Right renal cortex interstitium (tissue), 3 donors: ENCODE data around the gene DVL1. TPM values are rescaled to one million over a fixed set of nuclear protein-coding genes. Genes with fewer than 3 reads are reported as not detected.

Experiments
- DNase-seq, 3 donors: peaks; one replicate each; pipeline ENCODE4 v3.0.0-alpha.2; 2013; ENCODE audit warnings: low read depth in 3 of 3, low spot score in 2 of 3
- polyA plus RNA-seq, 3 donors: library from polyadenylated mRNA; unstranded; fragments of 120-200 nt; gene quantifications; one replicate each; pipeline ENCODE4 v1.2.1, GENCODE V29; 2013; ENCODE audit not compliant: insufficient read length in 3 of 3

The DVL1 gene
- polyA plus RNA-seq, 3 donors: 21.5 to 27.5 (median 24.5) TPM

DNA sequence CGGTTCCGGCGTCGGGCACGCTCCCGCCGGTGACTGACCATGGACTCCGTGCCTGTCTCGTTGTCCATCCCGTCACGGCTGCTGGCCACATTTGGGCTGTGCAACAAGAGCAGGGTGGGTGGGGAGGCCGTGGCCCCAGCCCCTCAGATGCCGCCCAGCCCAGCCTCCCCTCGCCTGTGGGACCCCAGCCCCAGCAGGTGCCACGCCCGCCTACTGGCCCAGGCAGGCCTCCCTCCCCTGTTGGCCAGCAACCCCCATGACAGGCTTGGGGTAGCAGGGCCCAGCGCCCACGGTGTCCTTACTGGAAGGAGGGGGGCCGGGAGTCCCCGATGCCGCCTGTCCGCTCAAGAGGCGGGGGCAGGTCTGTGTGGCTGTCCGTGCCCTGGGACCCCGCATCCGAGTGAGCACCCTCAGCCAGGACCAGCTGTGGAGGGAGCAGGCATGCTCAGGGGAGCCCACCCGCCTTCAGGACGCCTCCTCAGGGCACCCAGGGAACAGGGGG lies 7.1 kb downstream of the DVL1 start:
- no peak for DNase-seq

DNA sequence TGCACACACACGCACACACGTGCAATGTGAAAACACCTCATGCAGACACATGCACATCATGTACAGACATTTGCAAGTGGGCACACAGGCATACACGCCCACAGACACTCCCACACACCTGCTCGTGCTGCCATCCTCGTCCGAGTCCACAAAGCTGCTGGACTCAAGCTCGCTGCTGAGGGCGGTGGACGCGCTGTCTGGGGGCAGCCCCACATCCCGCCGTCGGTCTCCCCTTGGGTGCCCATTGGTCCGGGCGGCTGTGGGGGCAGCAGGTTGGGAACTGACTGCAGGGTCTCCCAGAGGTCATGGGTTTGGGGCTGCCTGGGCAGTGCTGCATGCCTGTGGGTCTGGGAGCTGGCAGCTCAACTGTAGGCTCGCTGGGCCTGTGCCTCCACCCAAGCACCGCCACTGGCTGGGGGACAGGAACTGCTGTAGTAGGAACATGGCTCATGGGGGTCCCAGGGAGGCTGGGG lies 7.6 kb downstream of the DVL1 start:
- no peak for DNase-seq

DNA sequence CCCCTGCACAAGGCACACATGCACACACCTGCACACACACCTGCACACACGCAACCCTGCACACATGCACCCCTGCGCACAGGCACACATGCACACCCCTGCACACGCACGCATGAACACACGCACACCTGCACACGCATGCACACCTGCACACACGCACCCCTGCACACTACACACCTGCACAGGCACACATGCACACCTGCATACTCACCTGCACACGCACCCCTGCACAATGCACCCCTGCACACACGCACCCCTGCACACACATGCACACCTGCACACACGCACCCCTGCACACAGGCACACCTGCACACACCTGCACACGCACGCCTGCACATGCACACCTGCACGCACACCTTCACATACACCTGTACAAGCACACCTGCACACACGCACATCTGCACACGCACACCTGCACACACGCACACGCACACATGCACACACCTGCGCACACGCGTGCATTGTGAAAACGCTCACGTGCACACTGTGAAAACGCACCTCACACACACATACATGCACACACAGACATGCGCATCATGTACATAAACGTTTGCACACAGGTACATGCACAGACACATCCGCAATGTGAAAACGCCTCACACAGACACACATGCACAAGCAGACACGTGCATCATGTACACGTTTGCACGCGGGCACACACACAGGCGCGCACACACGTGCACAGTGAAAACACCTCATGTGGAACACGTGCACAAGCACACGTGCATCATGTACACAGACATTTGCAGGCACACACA lies 8.2 kb downstream of the DVL1 start:
- DNase-seq: no peak

DNA sequence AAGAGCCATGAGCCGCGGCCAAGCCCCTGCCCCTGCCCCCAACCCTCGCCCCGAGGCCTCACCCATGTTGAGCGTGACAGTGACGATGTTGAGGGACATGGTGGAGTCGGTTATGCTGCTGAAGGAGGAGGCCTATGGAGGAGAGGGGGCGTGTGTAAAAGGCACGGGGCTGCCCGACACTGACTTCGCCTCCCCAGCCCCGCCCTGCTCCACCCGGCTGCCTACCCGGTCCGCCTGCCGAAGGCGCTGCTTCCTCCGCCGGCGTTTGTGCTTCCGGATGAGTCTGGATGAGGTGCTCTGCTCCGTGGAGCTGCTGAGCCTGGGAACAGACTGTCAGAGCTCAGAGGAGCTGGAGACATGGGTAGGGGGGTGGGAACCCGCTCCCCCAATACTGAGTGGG lies 9.0 kb downstream of the DVL1 start:
- no peak for DNase-seq

DNA sequence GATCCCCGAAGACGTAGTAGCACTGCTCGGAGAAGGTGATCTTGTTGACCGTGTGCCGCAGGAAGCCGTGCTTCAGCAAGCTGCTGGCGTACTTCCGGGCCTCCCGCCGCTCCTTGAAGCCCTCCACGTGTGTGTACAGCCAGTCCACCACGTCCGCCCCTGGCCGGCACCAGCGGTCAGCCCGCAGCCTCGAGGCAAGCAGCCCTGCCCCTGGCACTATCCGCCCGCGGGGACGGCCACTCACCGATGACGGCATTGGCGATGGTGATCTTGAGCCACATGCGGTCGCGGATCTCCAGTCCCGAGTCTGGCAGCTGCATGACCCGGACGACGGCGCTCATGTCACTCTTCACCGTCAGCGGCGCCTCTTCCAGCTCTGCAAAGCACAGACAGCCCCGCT lies 10.9 kb downstream of the DVL1 start:
- DNase-seq: no peak

DNA sequence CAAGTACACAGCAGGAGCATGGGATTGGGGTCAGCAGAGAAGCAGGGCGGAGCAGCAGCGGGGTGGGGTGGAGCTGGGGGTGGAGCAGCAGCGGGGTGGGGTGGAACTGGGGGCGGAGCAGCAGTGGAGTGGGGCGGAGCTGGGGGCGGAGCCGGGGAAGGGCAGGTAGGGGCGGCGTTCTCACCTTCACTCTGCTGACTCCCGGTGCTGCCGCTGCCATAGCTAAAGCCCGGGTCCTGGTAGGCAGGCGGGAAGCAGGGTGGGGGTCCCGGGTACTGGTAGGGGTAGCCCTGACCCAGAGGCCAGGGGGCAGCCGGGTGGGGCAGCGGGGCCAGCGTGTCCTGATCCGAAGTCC lies 11.4 kb downstream of the DVL1 start:
- DNase-seq: no peak

DNA sequence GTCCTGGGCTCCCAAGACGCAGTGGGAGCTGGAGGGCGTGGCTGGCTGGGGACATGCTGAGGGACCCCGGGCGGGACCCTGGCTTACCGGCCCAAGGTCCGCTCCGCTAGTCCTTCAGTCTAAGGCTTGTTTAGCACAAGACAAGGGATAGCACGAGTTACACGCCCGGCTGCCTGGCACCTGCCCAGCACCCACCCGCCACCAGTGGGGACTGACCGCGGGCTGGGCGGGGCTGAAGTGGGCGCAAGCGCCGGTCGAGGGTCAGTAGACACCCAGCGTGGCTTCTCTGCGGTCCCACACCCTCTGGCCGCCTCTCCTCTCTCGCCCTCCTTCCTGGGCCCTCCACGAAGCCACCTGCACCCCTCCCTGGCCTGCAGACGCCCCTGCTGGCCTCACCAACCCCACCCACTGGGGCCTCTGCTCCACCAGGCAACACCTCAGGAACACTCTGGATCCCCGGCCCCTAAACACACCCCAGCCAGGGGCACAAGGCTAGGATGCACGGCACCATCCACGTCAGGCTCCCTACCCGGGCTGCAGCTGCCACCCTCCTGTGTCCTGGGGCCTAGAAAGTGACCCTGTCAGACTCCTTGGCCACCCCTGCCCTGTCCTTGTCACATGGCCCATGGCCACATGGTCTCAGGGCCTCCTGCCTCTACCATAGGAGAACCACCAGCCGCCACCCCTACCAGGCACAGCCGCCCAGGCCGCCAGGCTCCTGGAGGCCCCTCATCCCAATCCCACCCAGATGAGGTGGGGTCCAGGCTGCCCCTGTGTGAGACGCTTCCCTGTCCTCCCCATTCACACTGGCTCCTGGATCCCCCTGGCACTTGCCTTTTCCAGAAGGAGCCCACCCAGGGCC lies 12.1 kb downstream of the DVL1 start:
- DNase-seq: no peak

DNA sequence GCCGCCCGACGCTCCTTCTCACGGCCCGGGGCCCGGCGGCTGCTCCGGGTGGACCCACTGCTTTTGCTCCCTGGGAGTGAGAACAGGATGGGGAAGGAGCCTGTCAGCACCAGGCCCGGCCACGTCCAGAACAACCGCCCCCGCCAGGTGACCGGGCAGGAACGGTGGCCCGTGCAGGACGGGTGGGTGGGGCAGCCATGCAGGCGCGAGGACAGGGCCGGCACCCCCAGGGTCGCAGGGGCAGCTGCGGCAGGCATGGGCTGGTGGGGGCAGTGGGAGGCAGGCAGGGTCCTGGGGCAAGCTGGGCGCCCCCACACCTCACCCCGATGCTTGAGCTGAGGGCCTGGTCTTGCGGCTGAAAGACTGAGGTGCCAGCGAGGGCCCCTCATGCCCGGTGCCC lies 12.8 kb downstream of the DVL1 start:
- DNase-seq: no peak

DNA sequence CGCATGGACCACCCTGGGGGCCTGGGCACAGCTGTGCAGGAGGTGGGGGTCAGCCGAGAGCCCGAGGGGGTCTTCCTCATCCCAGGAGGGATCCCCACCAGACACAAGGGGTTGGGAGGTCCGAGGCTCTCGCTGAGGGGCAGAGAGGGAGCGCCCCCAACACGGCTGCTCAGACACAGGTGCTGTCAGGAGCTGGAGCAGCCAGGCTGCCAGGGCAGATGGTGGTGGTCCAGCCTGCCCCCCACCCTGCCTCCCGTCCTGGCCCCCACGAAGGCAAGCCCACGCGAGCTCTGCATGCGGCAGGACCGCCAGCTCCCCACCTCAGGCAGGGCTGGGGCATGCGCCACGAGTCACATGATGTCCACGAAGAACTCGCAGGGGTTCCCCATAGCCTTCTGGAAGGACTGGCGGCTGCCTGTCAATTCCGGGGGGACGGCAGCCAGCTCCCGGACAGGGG lies 13.4 kb downstream of the DVL1 start:
- DNase-seq: no peak

DNA sequence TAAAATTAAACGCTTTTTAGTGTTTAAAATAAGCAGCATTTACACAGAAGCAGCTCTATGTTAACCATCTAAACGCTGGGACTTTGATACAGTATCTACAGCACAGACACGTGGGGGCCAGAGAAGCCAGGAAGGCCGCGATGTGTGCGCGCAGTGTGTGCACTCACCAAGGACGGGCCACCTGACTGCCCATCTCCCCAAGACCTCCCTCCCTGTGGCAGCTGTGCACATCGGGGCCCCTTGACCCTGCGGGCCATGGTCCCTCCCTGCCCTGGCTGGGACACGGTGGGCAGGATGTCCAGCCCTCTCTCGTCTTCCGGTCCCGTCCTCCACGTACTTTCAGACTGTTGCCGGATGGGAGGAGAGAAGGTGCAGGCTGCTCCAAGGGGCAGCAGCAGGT lies 13.9 kb downstream of the DVL1 start:
- no peak for DNase-seq

DNA sequence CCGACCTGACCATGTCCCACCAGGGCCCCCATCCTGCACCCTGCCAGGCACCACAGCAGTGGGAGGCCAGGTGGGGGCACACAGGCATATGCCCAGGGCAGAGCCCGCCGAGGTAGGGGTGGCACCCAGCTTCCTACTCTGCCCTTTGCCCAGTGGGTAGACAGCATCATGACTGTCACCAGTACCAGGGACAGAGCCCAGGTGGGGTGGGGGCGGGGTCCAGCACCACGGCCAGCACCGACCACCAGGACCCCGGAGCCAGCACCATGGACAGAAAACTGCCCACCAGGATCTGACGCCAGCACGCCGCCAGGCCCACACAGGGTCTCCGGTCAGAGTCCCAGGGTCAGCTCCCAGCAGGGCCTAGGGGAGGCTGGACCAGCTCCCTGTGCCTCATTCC lies 14.4 kb downstream of the DVL1 start:
- DNase-seq: no peak

DNA sequence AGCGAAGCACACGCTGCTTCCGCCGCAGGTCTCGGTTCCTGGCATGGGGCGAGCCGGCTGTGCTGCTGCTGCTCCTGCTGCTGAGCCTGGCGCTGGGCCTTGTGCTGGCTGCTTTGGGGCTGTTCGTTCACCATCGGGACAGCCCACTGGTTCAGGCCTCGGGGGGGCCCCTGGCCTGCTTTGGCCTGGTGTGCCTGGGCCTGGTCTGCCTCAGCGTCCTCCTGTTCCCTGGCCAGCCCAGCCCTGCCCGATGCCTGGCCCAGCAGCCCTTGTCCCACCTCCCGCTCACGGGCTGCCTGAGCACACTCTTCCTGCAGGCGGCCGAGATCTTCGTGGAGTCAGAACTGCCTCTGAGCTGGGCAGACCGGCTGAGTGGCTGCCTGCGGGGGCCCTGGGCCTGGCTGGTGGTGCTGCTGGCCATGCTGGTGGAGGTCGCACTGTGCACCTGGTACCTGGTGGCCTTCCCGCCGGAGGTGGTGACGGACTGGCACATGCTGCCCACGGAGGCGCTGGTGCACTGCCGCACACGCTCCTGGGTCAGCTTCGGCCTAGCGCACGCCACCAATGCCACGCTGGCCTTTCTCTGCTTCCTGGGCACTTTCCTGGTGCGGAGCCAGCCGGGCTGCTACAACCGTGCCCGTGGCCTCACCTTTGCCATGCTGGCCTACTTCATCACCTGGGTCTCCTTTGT lies 15.5 kb downstream of the DVL1 start:
- DNase-seq: no peak

DNA sequence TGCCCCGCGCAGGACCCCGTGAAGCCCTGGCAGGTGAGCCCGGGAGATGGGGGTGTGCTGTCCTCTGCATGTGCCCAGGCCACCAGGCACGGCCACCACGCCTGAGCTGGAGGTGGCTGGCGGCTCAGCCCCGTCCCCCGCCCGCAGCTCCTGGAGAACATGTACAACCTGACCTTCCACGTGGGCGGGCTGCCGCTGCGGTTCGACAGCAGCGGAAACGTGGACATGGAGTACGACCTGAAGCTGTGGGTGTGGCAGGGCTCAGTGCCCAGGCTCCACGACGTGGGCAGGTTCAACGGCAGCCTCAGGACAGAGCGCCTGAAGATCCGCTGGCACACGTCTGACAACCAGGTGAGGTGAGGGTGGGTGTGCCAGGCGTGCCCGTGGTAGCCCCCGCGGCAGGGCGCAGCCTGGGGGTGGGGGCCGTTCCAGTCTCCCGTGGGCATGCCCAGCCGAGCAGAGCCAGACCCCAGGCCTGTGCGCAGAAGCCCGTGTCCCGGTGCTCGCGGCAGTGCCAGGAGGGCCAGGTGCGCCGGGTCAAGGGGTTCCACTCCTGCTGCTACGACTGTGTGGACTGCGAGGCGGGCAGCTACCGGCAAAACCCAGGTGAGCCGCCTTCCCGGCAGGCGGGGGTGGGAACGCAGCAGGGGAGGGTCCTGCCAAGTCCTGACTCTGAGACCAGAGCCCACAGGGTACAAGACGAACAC lies 16.3 kb downstream of the DVL1 start:
- no peak for DNase-seq

DNA sequence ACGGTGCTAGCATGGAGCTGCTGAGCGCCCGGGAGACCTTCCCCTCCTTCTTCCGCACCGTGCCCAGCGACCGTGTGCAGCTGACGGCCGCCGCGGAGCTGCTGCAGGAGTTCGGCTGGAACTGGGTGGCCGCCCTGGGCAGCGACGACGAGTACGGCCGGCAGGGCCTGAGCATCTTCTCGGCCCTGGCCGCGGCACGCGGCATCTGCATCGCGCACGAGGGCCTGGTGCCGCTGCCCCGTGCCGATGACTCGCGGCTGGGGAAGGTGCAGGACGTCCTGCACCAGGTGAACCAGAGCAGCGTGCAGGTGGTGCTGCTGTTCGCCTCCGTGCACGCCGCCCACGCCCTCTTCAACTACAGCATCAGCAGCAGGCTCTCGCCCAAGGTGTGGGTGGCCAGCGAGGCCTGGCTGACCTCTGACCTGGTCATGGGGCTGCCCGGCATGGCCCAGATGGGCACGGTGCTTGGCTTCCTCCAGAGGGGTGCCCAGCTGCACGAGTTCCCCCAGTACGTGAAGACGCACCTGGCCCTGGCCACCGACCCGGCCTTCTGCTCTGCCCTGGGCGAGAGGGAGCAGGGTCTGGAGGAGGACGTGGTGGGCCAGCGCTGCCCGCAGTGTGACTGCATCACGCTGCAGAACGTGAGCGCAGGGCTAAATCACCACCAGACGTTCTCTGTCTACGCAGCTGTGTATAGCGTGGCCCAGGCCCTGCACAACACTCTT lies 17.0 kb downstream of the DVL1 start:
- no peak for DNase-seq

DNA sequence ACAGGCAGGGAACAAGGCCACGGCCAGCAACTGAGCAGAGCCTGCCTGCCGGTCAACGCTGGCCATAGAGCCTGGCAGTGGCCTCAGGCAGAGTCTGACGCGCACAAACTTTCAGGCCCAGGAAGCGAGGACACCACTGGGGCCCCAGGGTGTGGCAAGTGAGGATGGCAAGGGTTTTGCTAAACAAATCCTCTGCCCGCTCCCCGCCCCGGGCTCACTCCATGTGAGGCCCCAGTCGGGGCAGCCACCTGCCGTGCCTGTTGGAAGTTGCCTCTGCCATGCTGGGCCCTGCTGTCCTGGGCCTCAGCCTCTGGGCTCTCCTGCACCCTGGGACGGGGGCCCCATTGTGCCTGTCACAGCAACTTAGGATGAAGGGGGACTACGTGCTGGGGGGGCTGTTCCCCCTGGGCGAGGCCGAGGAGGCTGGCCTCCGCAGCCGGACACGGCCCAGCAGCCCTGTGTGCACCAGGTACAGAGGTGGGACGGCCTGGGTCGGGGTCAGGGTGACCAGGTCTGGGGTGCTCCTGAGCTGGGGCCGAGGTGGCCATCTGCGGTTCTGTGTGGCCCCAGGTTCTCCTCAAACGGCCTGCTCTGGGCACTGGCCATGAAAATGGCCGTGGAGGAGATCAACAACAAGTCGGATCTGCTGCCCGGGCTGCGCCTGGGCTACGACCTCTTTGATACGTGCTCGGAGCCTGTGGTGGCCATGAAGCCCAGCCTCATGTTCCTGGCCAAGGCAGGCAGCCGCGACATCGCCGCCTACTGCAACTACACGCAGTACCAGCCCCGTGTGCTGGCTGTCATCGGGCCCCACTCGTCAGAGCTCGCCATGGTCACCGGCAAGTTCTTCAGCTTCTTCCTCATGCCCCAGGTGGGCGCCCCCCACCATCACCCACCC lies 17.9 kb downstream of the DVL1 start, which contains the start of gene TAS1R3:
Gene TAS1R3, plus strand, starts transcription at position 213 of the 898 bp plus-strand sequence. Its CDS starts 66 bp downstream, at position 279.
- DNase-seq: no peak

DNA sequence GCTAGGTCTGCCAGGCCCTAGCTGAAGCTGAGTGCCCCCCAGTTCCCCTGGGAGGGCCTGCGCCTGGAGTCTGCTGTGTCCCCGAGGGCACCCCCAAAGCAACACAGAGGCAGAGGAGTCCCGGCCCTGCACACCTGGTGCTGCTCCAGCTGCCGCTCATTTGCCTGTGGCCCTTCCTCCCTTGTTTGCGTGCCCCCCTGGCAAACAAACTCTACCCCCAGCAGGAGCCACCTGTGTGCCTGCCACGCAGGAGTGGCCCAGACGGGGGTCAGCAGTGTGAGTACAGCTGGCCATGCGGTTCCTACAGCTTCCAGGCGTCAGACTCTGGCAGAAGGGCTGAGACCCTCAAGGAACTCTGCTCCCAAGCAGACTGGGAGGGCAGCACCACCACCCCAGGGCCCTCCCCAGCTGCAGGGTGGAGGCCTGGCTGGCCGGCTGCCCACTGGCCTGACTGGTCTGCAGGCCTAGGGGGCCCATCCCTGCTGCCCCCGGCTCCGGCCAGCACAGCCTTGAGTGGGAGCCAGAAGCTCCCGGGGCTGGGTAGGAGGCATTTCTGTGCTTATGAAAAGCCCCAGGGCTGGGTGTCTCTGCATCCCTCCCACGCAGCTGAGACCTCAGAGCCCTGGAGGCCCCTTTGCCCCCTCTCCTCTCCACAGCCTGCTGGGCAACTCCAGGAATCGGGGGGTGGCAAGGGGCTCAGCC lies 18.7 kb downstream of the DVL1 start:
- no peak for DNase-seq

DNA sequence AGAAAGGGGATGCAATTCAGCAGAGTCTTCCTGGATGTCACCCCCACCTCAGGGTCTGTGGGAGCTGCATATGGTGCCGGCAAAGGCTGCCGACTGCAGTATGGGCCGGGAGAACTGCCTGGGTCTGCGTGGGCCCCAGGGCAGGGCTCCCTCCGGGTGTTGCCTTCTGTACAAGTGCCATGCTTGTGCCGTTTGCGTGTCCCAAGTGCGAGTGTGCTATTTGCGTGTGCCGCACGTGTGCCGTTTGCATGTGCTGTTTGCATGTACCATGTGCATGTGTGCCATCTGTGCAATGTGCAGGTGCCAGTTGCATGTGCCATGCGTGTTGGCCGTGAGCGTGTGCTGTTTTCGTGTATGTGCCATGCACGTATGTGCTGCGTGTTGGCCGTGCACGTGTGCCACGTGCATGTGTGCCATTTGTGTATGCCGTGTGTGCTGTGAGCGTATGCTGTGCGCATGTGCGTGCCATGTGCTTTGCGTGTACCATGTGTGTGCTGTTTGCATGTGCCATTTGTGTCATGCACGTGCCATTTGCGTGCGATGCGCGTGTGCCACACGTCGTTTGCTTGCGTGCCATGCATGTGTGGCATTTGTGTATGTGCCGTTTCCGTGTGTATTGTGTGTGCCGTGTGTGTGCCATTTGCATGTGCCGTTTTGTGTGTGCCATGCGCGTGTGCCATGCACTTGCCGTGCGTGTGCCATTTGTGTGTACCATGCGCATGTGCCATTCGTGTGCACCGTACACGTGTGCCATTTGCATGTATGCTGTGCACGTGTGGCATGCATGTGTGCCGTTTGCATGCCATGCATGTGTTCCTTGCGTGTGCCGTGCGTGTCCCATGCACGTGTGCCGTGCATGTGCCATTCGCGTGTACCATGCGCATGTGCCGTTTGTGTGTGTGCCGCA lies 19.7 kb downstream of the DVL1 start:
- DNase-seq: no peak
